IMR-90 (cell line): ENCODE results near the gene PARP16. TPM values are rescaled to one million over a fixed set of nuclear protein-coding genes. Genes with fewer than 3 reads are reported as not detected.

ENCODE experiments used
- ATAC-seq: fragments of 200-7000 bp; cut with Tn5 transposase; 2 replicates; pipeline ENCODE4 v1.9.1; 2020; ENCODE audit warnings: low read depth, mild to moderate bottlenecking, moderate library complexity
- BruUV-seq: library from RNA; stranded (reverse); fragments of 400-500 nt; replicated peaks from 2 replicates; lab custom pipeline; 2021; lab: Mats Ljungman, UMichigan
- CTCF ChIA-PET: fragments of 300-600 bp; formaldehyde crosslinking; extraction: SDS; loops from one replicate; lab custom pipeline; 2021; ENCODE audit warnings: antibody characterized with exemption; lab: Yijun Ruan, JAX
- POLR2A ChIA-PET: fragments of 300-600 bp; sonication (Branson Sonifier 250); formaldehyde crosslinking; loops from one replicate; lab custom pipeline; 2022; ENCODE audit warnings: antibody characterized with exemption; ENCODE audit not compliant: unreplicated experiment; lab: Charles Lee
- DNase-seq: peaks from one replicate; pipeline ENCODE4 v3.0.0; 2013
- H2AFZ ChIP-seq: replicated peaks from 2 replicates; pipeline ENCODE3; 2013; ENCODE audit warnings: low read length, mild to moderate bottlenecking; ENCODE audit not compliant: poor library complexity
- H2AK5ac ChIP-seq: 2 replicates; pipeline ENCODE4 v1.6.1; 2013; ENCODE audit warnings: low read depth, low read length, inconsistent platforms
- H2AK9ac ChIP-seq: replicated peaks from 2 replicates; pipeline ENCODE3; 2013; ENCODE audit warnings: mild to moderate bottlenecking, low read depth, low read length, moderate library complexity; ENCODE audit not compliant: poor library complexity
- H2BK120ac ChIP-seq: 2 replicates; pipeline ENCODE4 v1.6.1; 2013; ENCODE audit warnings: low read depth, low read length, inconsistent platforms
- H2BK15ac ChIP-seq: 3 replicates; pipeline ENCODE4 v1.6.1; 2013; ENCODE audit warnings: low read depth, low read length, inconsistent platforms
- H2BK20ac ChIP-seq: 2 replicates; pipeline ENCODE4 v1.6.1; 2013; ENCODE audit warnings: low read depth, mild to moderate bottlenecking, inconsistent platforms, low read length, moderate library complexity
- H2BK5ac ChIP-seq: 2 replicates; pipeline ENCODE4 v1.6.1; 2013; ENCODE audit warnings: mild to moderate bottlenecking, low read depth, low read length, inconsistent platforms; ENCODE audit not compliant: poor library complexity, severe bottlenecking
- H3K14ac ChIP-seq: replicated peaks from 2 replicates; pipeline ENCODE4 v1.6.1; 2013; ENCODE audit warnings: low read depth, low read length, inconsistent platforms
- H3K18ac ChIP-seq: 2 replicates; pipeline ENCODE4 v1.6.1; 2013; ENCODE audit warnings: low read depth, low read length, control low read depth
- H3K23ac ChIP-seq: 2 replicates; pipeline ENCODE4 v1.6.1; 2013; ENCODE audit warnings: low read depth, low read length, inconsistent platforms
- H3K27ac ChIP-seq: 2 replicates; pipeline ENCODE4 v1.5.1; 2013; ENCODE audit warnings: mild to moderate bottlenecking, control low read depth, low read length; ENCODE audit not compliant: insufficient read depth
- H3K27me3 ChIP-seq: 2 replicates; pipeline ENCODE4 v1.6.1; 2013; ENCODE audit warnings: low read length; ENCODE audit not compliant: control insufficient read depth, insufficient read depth
- H3K36me3 ChIP-seq: 2 replicates; pipeline ENCODE4 v1.6.1; 2013; ENCODE audit warnings: low read length, mixed read lengths; ENCODE audit not compliant: control insufficient read depth, insufficient read depth
- H3K4ac ChIP-seq: 2 replicates; pipeline ENCODE4 v1.6.1; 2013; ENCODE audit warnings: low read depth, low read length, inconsistent platforms
- H3K4me1 ChIP-seq: 2 replicates; pipeline ENCODE4 v1.6.1; 2013; ENCODE audit warnings: low read length, mixed read lengths; ENCODE audit not compliant: control insufficient read depth, insufficient read depth
- H3K4me2 ChIP-seq: 2 replicates; pipeline ENCODE4 v1.6.1; 2013; ENCODE audit warnings: low read depth, mild to moderate bottlenecking, control low read depth, low read length, moderate library complexity
- H3K4me3 ChIP-seq: 2 replicates; pipeline ENCODE4 v1.5.1; 2013; ENCODE audit warnings: low read depth, mild to moderate bottlenecking, control low read depth, low read length, moderate library complexity; ENCODE audit not compliant: insufficient read depth
- H3K56ac ChIP-seq: 2 replicates; pipeline ENCODE4 v1.6.1; 2013; ENCODE audit warnings: low read length, inconsistent platforms; ENCODE audit not compliant: insufficient read depth; ENCODE audit errors: extremely low read depth
- H3K79me1 ChIP-seq, 2 experiments: 2 replicates each; pipeline ENCODE4 v1.6.1; 2013; ENCODE audit warnings: low read length in 2 of 2, inconsistent platforms in 1 of 2, low read depth in 1 of 2
- H3K9ac ChIP-seq: 2 replicates; pipeline ENCODE4 v1.6.1; 2013; ENCODE audit warnings: low read depth, low read length, control low read depth
- H3K9me1 ChIP-seq: 2 replicates; pipeline ENCODE4 v1.6.1; 2013; ENCODE audit warnings: low read length, inconsistent platforms; ENCODE audit not compliant: insufficient read depth
- H3K9me3 ChIP-seq: 2 replicates; pipeline ENCODE4 v1.6.1; 2013; ENCODE audit warnings: low read length; ENCODE audit not compliant: control insufficient read depth, insufficient read depth
- H4K20me1 ChIP-seq: 2 replicates; pipeline ENCODE4 v1.6.1; 2013; ENCODE audit warnings: low read length, inconsistent platforms; ENCODE audit not compliant: insufficient read depth
- H4K5ac ChIP-seq: 2 replicates; pipeline ENCODE4 v1.6.1; 2013; ENCODE audit warnings: mild to moderate bottlenecking, low read depth, low read length, control low read depth
- H4K8ac ChIP-seq, 2 experiments: 2 replicates each; pipeline ENCODE4 v1.6.1; 2013; ENCODE audit warnings: low read depth in 2 of 2, low read length in 2 of 2, control low read depth in 1 of 2, inconsistent platforms in 1 of 2
- H4K91ac ChIP-seq: 2 replicates; pipeline ENCODE4 v1.6.1; 2013; ENCODE audit warnings: low read depth, low read length, inconsistent platforms; ENCODE audit not compliant: insufficient read depth
- CEBPB ChIP-seq: IDR thresholded peaks from 2 replicates; pipeline ENCODE4 v1.6.1; 2012; ENCODE audit warnings: low read depth, low read length, improper control_type of control experiment
- CHD1 ChIP-seq: IDR thresholded peaks from 2 replicates; pipeline ENCODE4 v1.6.1; 2012; ENCODE audit warnings: low read depth, low read length, improper control_type of control experiment
- FOS ChIP-seq: fragments of 150-350 bp; IDR thresholded peaks from 2 replicates; pipeline ENCODE4 v1.6.1; 2016; ENCODE audit warnings: low read depth, low read length
- MAZ ChIP-seq: IDR thresholded peaks from 2 replicates; pipeline ENCODE4 v1.6.1; 2012; ENCODE audit warnings: low read depth, mild to moderate bottlenecking, low read length, improper control_type of control experiment, moderate library complexity, borderline replicate concordance
- MXI1 ChIP-seq: IDR thresholded peaks from 2 replicates; pipeline ENCODE4 v1.6.1; 2012; ENCODE audit warnings: low read depth, mild to moderate bottlenecking, low read length, moderate library complexity, borderline replicate concordance
- NFE2L2 ChIP-seq: fragments of 150-350 bp; IDR thresholded peaks from 2 replicates; pipeline ENCODE4 v1.6.1; 2016; ENCODE audit warnings: low read depth, mild to moderate bottlenecking, low read length
- POLR2A ChIP-seq: IDR thresholded peaks from 2 replicates; pipeline ENCODE4 v1.6.1; 2012; ENCODE audit warnings: mild to moderate bottlenecking, low read depth, low read length
- RCOR1 ChIP-seq: IDR thresholded peaks from 2 replicates; pipeline ENCODE4 v1.6.1; 2012; ENCODE audit warnings: mild to moderate bottlenecking, low read length, improper control_type of control experiment; ENCODE audit not compliant: insufficient replicate concordance
- RFX5 ChIP-seq: IDR thresholded peaks from 2 replicates; pipeline ENCODE4 v1.8.0; 2012; ENCODE audit warnings: low read depth, mild to moderate bottlenecking, low read length, moderate library complexity
- SMC3 ChIP-seq: fragments of 150-350 bp; IDR thresholded peaks from 2 replicates; pipeline ENCODE4 v1.6.1; 2016; ENCODE audit warnings: low read depth, mild to moderate bottlenecking, antibody characterized with exemption, low read length, moderate library complexity
- WGBS, 2 experiments: methylation state at CpG; one replicate each; pipeline versions ENCODE4 v1.1.5 to v1.1.7; 2013; ENCODE audit warnings: missing lambda C conversion rate in 2 of 2; ENCODE audit not compliant: insufficient read length in 1 of 2; ENCODE audit errors: extremely low coverage in 2 of 2; 5-methylcytosine and 5-hydroxymethylcytosine counted together
- dilution Hi-C: fragments of 300-500 bp; cut with HindIII; formaldehyde crosslinking; loops from one replicate; pipeline ENCODE4 v1.14.3; 2018; ENCODE audit warnings: low sequenced_read_pairs; ENCODE audit not compliant: unreplicated experiment
- in situ Hi-C: fragments of 300-500 bp; cut with MboI; formaldehyde crosslinking; loops from 3 replicates; pipeline ENCODE4 v1.14.3; 2019; ENCODE audit warnings: low sequenced_read_pairs, inconsistent platforms, mixed read lengths
- intact Hi-C: fragments of 100-400 bp; cut with micrococcal nuclease; formaldehyde crosslinking; loops from 2 replicates; pipeline ENCODE4 v1.10.0; 2022
- polyA plus RNA-seq, 3 experiments: library from polyadenylated mRNA; depleted of rRNA; stranded (reverse); fragments of >200 nt; gene quantifications; 2 replicates each; pipeline ENCODE4 v1.2.3, GENCODE V29; 2012; ENCODE audit warnings: low replicate concordance in 1 of 3
- total RNA-seq: library from RNA; depleted of rRNA; stranded (reverse); fragments of >200 nt; gene quantifications from 2 replicates; pipeline ENCODE4 v1.2.3, GENCODE V29; 2012
- TF ChIP-seq, protein P1 (sequence below): conservative IDR thresholded peaks from 2 replicates; pipeline ENCODE4 v1.5.1; 2012; ENCODE audit warnings: mild to moderate bottlenecking, low read depth, low read length, improper control_type of control experiment
- TF ChIP-seq, protein P2 (sequence below): fragments of 150-350 bp; IDR thresholded peaks from 2 replicates; pipeline ENCODE4 v1.6.1; 2016; ENCODE audit warnings: low read depth, mild to moderate bottlenecking, low read length, moderate library complexity, borderline replicate concordance
- TF ChIP-seq, protein P3 (sequence below): fragments of 150-350 bp; IDR thresholded peaks from 2 replicates; pipeline ENCODE4 v1.6.1; 2017; ENCODE audit warnings: mild to moderate bottlenecking, antibody characterized with exemption, low read length, low read depth

The PARP16 gene
- total and polyA plus RNA-seq, 2 of the 4 experiments (the other 2 are of a cell fraction): 1.3 to 5.0 TPM

DNA sequence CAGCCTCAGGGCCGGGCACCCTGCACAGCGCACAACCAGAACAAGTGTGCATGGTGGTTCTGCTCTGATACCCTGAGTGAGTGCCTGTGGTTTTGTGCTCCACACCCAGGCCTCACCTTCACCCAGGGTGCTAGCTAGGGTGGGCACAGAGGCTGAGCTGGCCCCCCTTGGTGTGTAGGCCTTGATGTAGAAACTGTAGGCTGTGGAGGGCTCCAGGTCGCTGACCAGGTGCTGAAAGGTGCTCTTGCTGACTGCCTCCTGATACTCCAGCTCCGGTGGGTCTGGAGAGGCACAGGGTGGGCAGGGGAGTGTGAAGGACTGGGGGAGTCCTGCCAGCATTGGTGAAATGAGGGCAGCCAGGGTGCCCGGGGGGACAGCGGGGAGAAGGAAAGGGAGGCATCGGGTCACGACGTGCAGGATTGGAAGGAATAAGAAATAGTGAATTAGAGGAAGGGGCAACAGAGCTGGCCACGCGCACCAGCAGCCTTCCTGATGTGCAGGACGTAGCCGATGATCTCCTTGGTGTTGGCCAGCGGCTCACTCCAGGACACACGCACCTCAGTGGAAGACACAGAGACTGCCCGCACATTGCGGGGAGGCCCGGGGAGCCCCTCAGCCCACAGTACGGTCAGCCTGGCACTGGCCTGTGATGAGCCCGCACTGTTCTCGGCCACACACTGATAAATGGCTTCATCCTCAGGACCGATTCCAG lies 44.4 kb upstream of the PARP16 start:
- H2BK15ac ChIP-seq: no peak overlapping the region
- in situ Hi-C loops (no loop called here), dilution Hi-C loops (no loop called here), intact Hi-C loops (no loop called here)
- no peaks in the 10 kb centered on the region for H4K20me1 ChIP-seq
- H3K9ac ChIP-seq: no peak overlapping the region
- no peak overlapping the region for H3K18ac ChIP-seq
- no peak overlapping the region for H4K5ac ChIP-seq
- H4K8ac ChIP-seq: no peak overlapping the region
- no peak overlapping the region for H3K4me3 ChIP-seq
- H3K56ac ChIP-seq: no peak overlapping the region
- no peak overlapping the region for H2AK5ac ChIP-seq
- H3K9me1 ChIP-seq: no peaks in the 10 kb centered on the region
- no peak overlapping the region for H3K23ac ChIP-seq
- H3K27me3 ChIP-seq: peaks cover 37% of the 10 kb centered on the region
- ChIA-PET CTCF (no interaction called here), POLR2A (no interaction called here)
- ATAC-seq: no peak
- no peaks in the 10 kb centered on the region for H3K9me3 ChIP-seq
- no peak overlapping the region for H4K91ac ChIP-seq
- no peak overlapping the region for H2AK9ac ChIP-seq
- H2BK20ac ChIP-seq: no peak overlapping the region
- no peak overlapping the region for H2AFZ ChIP-seq
- no peaks in the 10 kb centered on the region for H3K36me3 ChIP-seq
- no peak overlapping the region for H3K27ac ChIP-seq
- no peak for TF ChIP-seq MXI1
- TF ChIP-seq POLR2A: no peak
- no peak for TF ChIP-seq RFX5
- TF ChIP-seq FOS: no peak
- no peak for TF ChIP-seq NFE2L2
- no peak for TF ChIP-seq CHD1
- TF ChIP-seq, protein P1, sequence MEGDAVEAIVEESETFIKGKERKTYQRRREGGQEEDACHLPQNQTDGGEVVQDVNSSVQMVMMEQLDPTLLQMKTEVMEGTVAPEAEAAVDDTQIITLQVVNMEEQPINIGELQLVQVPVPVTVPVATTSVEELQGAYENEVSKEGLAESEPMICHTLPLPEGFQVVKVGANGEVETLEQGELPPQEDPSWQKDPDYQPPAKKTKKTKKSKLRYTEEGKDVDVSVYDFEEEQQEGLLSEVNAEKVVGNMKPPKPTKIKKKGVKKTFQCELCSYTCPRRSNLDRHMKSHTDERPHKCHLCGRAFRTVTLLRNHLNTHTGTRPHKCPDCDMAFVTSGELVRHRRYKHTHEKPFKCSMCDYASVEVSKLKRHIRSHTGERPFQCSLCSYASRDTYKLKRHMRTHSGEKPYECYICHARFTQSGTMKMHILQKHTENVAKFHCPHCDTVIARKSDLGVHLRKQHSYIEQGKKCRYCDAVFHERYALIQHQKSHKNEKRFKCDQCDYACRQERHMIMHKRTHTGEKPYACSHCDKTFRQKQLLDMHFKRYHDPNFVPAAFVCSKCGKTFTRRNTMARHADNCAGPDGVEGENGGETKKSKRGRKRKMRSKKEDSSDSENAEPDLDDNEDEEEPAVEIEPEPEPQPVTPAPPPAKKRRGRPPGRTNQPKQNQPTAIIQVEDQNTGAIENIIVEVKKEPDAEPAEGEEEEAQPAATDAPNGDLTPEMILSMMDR: no peak
- no peak for TF ChIP-seq RCOR1
- TF ChIP-seq, protein P2, sequence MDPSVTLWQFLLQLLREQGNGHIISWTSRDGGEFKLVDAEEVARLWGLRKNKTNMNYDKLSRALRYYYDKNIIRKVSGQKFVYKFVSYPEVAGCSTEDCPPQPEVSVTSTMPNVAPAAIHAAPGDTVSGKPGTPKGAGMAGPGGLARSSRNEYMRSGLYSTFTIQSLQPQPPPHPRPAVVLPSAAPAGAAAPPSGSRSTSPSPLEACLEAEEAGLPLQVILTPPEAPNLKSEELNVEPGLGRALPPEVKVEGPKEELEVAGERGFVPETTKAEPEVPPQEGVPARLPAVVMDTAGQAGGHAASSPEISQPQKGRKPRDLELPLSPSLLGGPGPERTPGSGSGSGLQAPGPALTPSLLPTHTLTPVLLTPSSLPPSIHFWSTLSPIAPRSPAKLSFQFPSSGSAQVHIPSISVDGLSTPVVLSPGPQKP: no peak
- TF ChIP-seq, protein P3, sequence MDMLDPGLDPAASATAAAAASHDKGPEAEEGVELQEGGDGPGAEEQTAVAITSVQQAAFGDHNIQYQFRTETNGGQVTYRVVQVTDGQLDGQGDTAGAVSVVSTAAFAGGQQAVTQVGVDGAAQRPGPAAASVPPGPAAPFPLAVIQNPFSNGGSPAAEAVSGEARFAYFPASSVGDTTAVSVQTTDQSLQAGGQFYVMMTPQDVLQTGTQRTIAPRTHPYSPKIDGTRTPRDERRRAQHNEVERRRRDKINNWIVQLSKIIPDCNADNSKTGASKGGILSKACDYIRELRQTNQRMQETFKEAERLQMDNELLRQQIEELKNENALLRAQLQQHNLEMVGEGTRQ: no peak
- no peak for TF ChIP-seq CEBPB
- TF ChIP-seq SMC3: no peak
- TF ChIP-seq MAZ: no peak
- H3K14ac ChIP-seq: no peak overlapping the region
- no peak overlapping the region for H3K4ac ChIP-seq
- no peak for DNase-seq
- BruUV-seq: no TSS peak
- H3K4me2 ChIP-seq: no peak overlapping the region
- H3K79me1 ChIP-seq: no peaks in the 10 kb centered on the region
- 93% methylated on average over 2 of the region's 22 CpGs; no CpG with 5 or more reads in 1 of the 2 experiments for WGBS, 2 experiments
- no peak overlapping the region for H2BK5ac ChIP-seq
- H2BK120ac ChIP-seq: no peak overlapping the region
- no peaks in the 10 kb centered on the region for H3K4me1 ChIP-seq
